A673 (cell line): ENCODE data around the gene TLE4. TPM values are rescaled to one million over a fixed set of nuclear protein-coding genes. Genes with fewer than 3 reads are reported as not detected.

Source experiments
- BruUV-seq: library from RNA; stranded (reverse); fragments of 400-500 nt; replicated peaks from 2 replicates; lab custom pipeline; 2021; lab: Mats Ljungman, UMichigan
- CTCF ChIA-PET: fragments of 300-600 bp; sonication (Branson Sonifier 250); formaldehyde crosslinking; loops from one replicate; lab custom pipeline; 2022; ENCODE audit warnings: antibody characterized with exemption; lab: Charles Lee
- POLR2A ChIA-PET: fragments of 300-600 bp; sonication (Branson Sonifier 250); formaldehyde crosslinking; loops from one replicate; lab custom pipeline; 2022; ENCODE audit warnings: antibody characterized with exemption; ENCODE audit not compliant: low non-redundant PET; lab: Charles Lee
- DNase-seq: peaks from one replicate; pipeline ENCODE4 v3.0.0-alpha.2; 2015; ENCODE audit warnings: low spot score
- H3K27ac ChIP-seq: fragments of 200-600 bp; sonication (generic); 2 replicates; pipeline ENCODE4 v1.5.1; 2016; ENCODE audit warnings: mixed run types, low read depth, mild to moderate bottlenecking, mixed read lengths, antibody characterized with exemption, low read length; ENCODE audit not compliant: poor library complexity, severe bottlenecking
- H3K27me3 ChIP-seq: fragments of 200-600 bp; sonication (generic); replicated peaks from 2 replicates; pipeline ENCODE4 v1.6.1; 2017; ENCODE audit warnings: mixed run types, low read depth, mild to moderate bottlenecking, mixed read lengths, antibody characterized with exemption, low read length; ENCODE audit not compliant: insufficient read depth, poor library complexity
- H3K36me3 ChIP-seq: fragments of 200-600 bp; sonication (generic); 2 replicates; pipeline ENCODE4 v1.6.1; 2016; ENCODE audit warnings: mixed run types, mild to moderate bottlenecking, mixed read lengths, antibody characterized with exemption, low read length; ENCODE audit not compliant: insufficient read depth, poor library complexity, severe bottlenecking
- H3K4me1 ChIP-seq: fragments of 200-600 bp; sonication (generic); 2 replicates; pipeline ENCODE4 v1.6.1; 2017; ENCODE audit warnings: mixed run types, mild to moderate bottlenecking, mixed read lengths, antibody characterized with exemption, low read length; ENCODE audit not compliant: insufficient read depth, poor library complexity, severe bottlenecking
- H3K4me3 ChIP-seq: fragments of 200-600 bp; sonication (generic); 2 replicates; pipeline ENCODE4 v1.5.1; 2016; ENCODE audit warnings: low read depth, mixed run types, mild to moderate bottlenecking, mixed read lengths, low read length; ENCODE audit not compliant: poor library complexity, severe bottlenecking
- H3K9me3 ChIP-seq: fragments of 200-600 bp; sonication (generic); 2 replicates; pipeline ENCODE4 v1.6.1; 2016; ENCODE audit warnings: mixed run types, low read depth, mild to moderate bottlenecking, mixed read lengths, antibody characterized with exemption, low read length; ENCODE audit not compliant: poor library complexity, severe bottlenecking
- CTCF ChIP-seq: fragments of 300-800, 200-600 bp; sonication (generic); conservative IDR thresholded peaks from 2 replicates; pipeline ENCODE4 v1.5.1; 2017; ENCODE audit warnings: low read depth, mild to moderate bottlenecking, antibody characterized with exemption, low read length, moderate library complexity, mixed read lengths
- EZH2 ChIP-seq: fragments of 200-600 bp; sonication (generic); IDR thresholded peaks from 2 replicates; pipeline ENCODE4 v1.6.1; 2017; ENCODE audit warnings: borderline replicate concordance, low read depth, mild to moderate bottlenecking, mixed read lengths, antibody characterized with exemption, low read length; ENCODE audit not compliant: poor library complexity, severe bottlenecking
- intact Hi-C: fragments of 100-400 bp; cut with micrococcal nuclease; formaldehyde crosslinking; loops from one replicate; pipeline ENCODE4 v1.10.0; 2022; ENCODE audit not compliant: unreplicated experiment
- total RNA-seq: library from RNA; stranded (reverse); gene quantifications from 2 replicates; pipeline ENCODE4 v1.2.3, GENCODE V29; 2021

Gene TLE4
- total RNA-seq, 1 experiment from 2014 or later = 21.3 TPM

GRCh38 chr9:79570448-79571308 lies 1.1 kb upstream of the TLE4 start:
- Histone ChIP-seq H3K4me1 (peaks cover 17% of the 10 kb centered on the region), H3K4me3 (peak overlapping the region; percentile 70), H3K27me3 (no peaks in the 10 kb centered on the region), H3K9me3 (no peaks in the 10 kb centered on the region), H3K36me3 (no peaks in the 10 kb centered on the region), H3K27ac (peak overlapping the region; percentile 69)
- TF ChIP-seq EZH2 = no peak
- TF ChIP-seq CTCF = no peak
- ChIA-PET CTCF (no interaction called here), POLR2A (interaction anchor here (0.5 to 0.7 kb wide), 3 partner anchors 16 to 1227 kb away, joined by 3 to 7 read pairs (median 3); no protein-coding TSS in a partner anchor)
- no TSS peak for BruUV-seq
- peak; percentile 65 for DNase-seq
- intact Hi-C loops = loop anchor here (10.0 kb wide), 1 partner anchor 334 kb away; no protein-coding TSS in a partner anchor

GRCh38 chr9:79572032-79572607 lies 355 bp downstream of the TLE4 start:
- intact Hi-C loops = loop anchor here (1.0 to 10.0 kb wide), 2 partner anchors 52 to 333 kb away; no protein-coding TSS in a partner anchor
- peak overlapping the region; percentile 89 for H3K4me3 ChIP-seq
- CTCF ChIA-PET = no interaction called here
- BruUV-seq = TSS peak; percentile 73
- TF ChIP-seq EZH2 (no peak), CTCF (no peak)
- peaks cover 17% of the 10 kb centered on the region for H3K4me1 ChIP-seq
- no peaks in the 10 kb centered on the region for H3K9me3 ChIP-seq
- H3K27me3 ChIP-seq = no peaks in the 10 kb centered on the region
- H3K36me3 ChIP-seq = no peaks in the 10 kb centered on the region
- DNase-seq = peak; percentile 51
- H3K27ac ChIP-seq = peak overlapping the region; percentile 60
- POLR2A ChIA-PET = interaction anchor here (0.6 kb wide), 2 partner anchors 41 to 43 kb away, joined by 3 read pairs; no protein-coding TSS in a partner anchor

GRCh38 chr9:79572608-79573411 lies 1.0 kb downstream of the TLE4 start:
- ChIA-PET CTCF (no interaction called here), POLR2A (interaction anchor here (0.6 kb wide), 1 partner anchor 42 kb away, joined by 3 read pairs; no protein-coding TSS in a partner anchor)
- no peaks in the 10 kb centered on the region for H3K9me3 ChIP-seq
- intact Hi-C loops = loop anchor here (1.0 to 10.0 kb wide), 2 partner anchors 51 to 332 kb away; no protein-coding TSS in a partner anchor
- DNase-seq = peak; percentile 51
- H3K27ac ChIP-seq = peak overlapping the region; percentile 60
- TF ChIP-seq CTCF (no peak), EZH2 (no peak)
- H3K27me3 ChIP-seq = no peaks in the 10 kb centered on the region
- no TSS peak for BruUV-seq
- H3K36me3 ChIP-seq = no peaks in the 10 kb centered on the region
- peaks cover 17% of the 10 kb centered on the region for H3K4me1 ChIP-seq
- peak overlapping the region; percentile 89 for H3K4me3 ChIP-seq
